Stimulated activated CD4-positive, alpha-beta T cell treated with anti-CD3 and anti-CD28 coated beads, Interleukin-1b, Interleukin-23, amount 100 ng/mL, for 4 hours (primary cell): ENCODE data around the gene FBXO48.

Source experiments
- DNase-seq, 2 donors: peaks; one replicate each; pipeline ENCODE4 v3.0.0-alpha.2; 2020; ENCODE audit warnings: low read depth in 2 of 2

FBXO48 gene

DNA sequence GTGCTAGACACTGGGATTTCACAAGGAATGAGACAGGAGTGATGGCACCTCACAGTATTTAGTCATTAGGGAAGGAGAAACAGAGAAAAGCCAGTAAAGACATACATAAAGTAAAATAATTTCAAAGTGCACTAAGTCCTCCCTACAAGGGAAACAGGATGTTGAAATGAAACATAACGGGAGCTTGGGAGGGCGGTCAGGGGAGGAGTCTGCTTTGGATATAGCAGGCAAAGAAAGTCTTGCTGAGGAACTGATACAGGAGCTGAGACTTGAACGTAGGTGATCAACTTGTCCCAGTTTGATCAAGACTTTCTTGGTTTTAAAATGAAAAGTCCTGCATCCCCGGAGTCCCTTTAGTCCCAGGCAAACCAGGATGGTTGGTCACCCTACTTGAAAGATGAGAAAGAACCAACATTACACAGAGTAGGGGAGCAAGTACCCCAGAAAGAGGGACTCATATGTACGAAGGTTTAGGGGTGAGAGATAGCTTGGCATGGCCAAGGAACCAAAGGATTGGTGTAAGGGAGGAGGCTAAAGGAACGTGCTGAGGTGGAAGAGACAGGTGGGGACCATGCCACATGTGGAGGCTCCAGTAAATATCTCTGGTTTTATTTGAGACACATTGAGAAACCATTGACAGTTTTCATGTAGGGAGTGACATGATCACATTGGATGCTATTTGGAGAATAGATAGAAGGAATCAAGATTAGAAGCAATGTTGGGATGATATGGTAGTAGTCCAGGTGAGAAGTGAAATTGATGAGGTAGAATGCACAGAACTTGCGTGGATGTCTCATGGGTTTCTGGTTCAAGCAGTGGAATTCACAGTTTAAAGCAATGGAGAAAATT is 28.4 kb downstream of the FBXO48 start:
- DNase-seq, result no peak

DNA sequence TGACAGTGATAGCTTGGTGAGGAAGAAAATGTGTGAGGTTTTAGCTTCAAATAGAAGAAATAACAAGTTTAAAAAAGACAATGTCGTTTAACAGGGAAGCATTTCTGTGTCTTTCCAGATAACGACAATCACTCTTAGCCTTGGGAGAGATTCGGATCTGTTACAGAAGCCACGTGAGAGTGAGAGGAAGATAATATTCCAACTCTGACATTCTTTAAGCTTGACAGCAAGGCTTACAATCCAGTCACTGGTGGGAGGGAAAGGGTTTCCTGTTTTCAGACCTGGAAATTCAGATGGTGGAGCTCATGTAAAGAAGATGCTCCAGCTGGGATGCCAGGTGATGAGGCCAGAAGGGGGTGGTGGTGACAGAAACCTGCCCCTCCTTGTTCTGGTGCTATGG is 30.8 kb downstream of the FBXO48 start:
- DNase-seq, result no peak

DNA sequence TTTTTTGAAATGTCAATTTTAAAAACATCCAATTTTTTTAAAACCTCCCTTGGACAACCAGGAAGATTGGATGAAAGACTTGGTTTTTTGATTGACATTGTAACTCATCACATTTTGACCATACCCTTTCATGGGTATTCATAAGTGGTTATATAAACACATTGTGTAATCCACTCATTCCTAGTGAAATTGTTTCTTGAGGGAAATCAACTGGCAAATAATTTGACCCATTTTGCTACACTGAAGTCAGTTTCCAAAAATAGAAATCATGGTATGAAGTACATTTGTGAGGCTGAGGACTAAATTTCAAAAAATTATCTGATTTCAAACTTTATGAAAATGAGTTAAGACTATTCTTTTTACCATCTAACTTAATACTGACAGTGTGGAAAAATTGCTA is 31.5 kb downstream of the FBXO48 start:
- no peak for DNase-seq

DNA sequence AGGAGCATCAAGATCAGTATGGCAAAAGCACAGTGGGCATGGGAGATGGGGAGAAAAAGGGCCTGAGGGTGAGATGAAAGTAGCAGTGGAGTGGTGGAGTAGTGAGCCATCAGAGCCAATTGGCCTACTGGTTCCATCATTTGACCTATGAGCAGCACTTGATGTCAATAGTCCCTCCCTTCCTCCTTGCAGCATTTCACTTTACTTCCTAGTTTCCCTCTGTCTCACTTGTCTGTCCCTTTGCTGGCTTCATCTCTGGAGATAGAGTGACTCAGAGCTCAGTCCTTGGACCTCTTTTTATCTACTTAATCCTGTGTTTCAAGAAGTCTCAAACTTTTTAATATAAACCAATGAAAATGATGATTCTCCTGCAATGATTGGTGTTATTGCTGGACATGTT is 32.1 kb downstream of the FBXO48 start:
- no peak for DNase-seq

DNA sequence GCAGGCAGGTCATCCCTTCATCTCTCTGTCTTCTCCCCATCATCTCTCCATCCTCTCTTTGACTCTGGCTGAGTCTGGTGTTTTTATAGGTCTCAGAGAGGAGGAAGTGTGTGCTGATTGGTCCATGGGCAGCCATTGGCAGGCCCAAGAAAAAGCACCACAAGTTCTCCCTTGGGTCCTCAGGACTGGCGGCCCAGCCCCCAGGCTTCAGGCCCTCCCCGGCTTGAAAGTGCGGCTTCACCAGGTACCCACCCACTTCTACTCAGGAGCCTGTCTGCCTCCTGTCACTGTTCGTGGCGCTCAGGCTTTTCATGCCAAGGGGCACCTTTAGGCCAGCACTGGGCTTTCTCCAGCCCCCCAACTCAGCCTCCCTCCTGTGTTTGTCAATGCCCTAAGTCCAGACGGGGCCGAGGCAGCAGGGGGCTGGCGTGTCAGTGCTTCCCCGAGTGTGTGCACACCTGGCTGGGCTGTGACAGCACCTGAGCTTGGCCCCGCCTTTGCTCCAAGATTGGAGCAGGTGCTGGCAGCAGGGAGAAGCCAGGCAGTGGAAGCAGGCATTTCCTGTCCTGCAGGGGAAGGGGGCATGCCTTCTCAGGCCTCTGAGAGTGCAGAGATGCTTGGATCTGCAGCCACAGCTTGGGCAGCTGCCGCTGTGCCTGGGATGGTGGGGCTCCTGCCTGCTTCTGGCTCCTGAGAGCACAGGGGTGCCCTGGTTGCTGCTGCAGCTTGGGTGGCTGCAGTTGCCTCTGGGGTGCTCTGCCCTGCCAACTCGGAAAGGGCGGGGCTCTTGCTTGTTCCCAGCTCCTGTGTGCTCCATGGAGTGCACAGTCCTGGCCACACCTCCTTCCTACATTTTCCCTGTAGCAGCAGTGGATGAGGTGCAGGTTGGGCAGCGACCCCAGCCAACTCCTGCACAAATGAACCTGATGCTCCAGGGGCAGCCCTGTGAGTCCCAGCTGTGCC is 34.1 kb downstream of the FBXO48 start:
- DNase-seq, result no peak

DNA sequence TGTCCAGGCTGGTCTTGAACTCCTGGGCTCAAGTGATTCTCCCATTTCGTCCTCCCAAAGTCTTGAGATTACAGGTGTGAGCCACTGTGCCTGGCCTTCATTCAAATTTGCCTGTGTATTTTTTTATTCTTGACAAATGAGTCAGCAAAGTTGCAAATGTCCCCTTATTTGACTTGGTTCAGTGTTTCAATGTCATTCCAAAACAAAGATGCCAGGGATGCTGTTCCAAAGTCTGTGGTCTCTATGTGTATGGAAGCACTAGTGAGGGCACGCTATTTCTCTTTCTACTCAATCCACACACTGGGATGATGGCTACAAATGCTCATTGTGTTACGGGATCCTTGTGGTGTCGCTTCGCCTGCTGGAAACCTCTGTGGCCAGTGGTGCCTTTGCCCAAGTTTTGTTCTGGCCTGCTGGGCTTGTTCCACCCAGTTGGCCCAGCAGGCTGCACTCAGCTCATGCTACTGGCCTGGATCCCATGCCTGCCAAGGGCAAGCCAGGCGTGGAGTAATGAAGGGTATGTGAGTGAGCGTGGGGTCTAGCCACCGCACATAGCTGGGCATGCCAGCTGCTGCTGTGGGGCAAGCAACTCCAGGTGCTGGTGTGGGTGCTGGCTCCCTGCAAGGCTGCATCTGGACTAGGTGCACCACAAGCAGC is 35.6 kb downstream of the FBXO48 start:
- no peak for DNase-seq

DNA sequence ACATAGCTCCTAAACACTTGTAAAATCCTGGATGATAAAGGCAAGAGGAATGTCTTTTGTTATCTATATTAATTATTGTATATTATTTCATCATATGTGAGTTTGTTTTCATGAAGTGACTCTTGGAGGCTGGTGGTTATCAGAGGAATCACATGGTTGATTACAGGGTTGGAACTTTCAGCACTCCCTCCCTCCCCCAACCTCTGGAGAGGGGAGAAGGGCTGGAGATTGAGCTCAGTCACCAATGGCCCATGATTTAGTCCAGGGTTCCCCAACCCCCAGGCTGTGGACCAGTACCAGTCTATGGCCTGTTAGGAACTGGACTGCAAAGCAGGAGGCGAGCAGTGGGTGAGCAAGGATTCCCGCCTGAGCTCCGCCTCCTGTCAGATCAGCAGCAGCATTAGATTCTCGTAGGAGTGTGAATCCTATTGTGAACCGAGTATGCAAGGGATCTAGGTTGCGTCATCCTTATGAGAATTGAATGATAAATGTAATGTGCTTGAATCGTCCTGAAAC is 37.7 kb downstream of the FBXO48 start:
- no peak for DNase-seq

DNA sequence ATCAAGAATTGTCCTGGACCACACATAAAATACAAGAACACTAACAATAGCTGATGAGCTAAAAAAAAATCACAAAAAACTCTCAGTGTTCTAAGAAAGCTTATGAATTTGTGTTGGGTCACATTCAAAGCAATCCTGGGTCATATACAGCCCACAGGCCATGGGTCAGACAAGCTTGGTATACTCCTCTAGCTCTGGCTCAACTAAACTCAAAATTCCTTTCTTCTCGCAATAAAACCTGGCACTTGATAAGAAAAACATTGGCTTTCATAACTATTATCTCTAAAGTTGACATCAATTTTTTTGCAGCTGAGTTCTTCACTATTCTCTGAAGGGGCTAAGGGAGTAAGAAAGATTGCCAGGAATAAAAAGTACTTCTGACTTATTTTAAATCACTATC is 38.3 kb downstream of the FBXO48 start:
- no peak for DNase-seq

DNA sequence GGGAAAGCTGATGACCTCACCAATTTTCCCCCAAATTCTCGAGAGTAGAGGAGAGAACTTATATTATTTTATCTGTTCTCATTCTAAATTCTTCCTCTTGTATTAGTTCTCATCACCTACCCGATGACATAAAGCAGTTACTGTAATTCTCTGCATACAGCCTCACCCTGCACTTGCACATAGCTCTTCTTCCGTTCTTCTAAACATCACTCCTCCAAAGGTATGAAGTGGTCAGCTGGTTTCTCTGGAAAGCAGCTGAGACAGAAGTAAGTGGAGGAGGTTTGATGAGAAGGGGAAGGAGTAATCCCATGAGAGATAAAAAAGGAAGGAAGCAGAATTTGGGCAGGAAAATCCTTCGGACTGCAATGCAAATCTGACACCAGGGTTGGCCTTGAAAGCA is 39.0 kb downstream of the FBXO48 start:
- no peak for DNase-seq

DNA sequence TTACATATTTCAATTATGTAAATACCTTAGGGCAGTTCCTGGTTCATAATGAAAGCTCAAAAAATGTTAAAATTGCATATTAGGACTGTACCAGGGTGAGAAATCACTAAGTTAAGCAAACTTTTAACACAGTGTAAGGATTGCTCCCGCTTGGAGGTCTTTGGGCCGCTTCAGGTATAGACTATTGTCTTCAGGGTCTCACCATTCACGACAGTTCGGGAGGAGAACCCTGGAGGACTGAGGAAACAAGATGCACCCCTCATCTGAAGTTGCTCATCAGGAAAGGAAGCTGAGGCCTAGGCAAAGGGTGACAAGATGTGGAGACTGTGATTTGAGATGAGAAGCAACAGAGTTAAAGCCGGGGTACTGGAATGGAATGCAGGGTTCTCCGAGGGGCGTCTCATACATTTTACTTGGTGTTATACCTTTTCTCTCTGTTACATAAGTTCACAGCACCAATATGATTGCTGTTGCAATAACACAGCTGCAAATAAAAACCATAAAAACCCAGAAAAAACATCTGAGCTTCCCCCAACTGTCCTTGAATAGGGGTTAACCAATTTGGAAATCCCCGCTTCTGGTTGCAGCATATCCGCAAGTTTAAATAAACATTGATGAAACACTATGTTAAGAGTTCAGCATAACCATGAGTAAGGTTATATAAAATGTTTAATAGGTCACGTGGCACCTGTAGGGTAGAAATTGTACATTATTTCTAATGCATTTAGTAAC is 40.1 kb downstream of the FBXO48 start:
- DNase-seq, result no peak

DNA sequence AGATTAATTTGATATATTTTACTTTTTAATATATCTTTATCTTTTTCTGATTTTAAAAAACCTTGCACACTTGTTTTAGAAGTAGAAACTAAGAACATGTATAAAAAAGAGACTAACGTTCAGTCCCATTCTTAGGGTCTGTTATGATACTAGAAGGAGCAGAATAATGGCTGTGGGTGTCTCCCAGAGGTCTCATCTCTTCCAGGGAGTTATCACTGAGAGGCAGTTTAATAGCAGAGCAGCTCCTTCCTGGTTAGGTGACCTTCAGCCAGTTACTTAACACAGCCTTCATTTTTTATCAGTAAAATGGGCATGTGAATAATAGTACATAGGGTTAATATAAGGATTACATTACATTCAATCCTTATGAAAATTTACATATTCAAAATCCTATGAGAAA is 40.6 kb downstream of the FBXO48 start:
- DNase-seq, result no peak

DNA sequence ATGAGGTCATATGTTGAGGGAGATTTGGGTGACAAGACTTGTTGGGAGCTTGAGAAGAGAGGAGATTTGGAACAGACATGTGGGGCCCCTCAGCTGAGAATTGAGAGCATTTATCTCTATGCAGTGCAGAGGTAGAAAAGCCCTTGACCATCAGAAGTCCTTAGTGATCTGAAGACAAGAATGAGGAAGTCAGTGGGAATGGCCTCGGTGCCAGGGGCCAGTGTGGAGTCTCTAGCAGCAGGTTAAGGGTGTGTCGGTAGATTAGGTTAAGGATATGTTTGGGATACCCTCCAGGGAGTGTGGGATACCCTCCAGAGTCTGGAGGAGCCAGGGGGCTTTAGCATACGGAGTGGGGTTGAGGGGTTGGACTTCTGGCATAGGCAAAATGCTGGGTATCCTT is 41.6 kb downstream of the FBXO48 start:
- no peak for DNase-seq

DNA sequence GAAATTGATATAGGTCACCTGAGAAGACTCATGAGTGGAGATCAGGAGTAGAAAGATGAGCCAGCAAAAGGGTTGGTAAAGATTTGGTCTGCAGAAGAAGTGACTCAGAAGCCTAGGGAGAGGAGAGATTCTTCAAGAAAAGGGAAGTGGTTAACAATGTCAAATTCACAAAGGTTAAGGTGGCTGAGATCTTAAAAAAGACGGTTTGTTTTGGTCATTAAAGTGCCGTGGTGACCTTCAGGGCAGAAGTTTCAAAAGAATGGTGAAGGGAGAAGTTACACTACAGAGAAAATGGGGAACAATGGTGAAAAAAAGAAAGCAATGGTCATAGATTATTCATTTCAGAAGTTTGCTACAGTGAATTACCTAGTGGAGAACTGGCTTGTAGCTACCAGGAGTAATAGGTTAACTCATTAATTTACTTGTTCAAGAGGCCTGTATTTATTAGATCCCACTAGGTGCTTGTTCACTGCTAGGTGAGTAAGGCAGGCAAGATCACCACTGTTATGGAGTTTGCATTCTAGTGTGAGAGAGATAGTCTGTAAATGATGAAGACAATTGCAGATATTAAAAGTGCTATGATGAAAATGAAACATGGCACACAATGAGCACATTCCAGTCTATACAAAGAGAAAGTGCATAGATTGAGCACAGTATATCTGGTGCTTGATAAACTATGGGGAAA is 43.0 kb downstream of the FBXO48 start:
- DNase-seq, result no peak

DNA sequence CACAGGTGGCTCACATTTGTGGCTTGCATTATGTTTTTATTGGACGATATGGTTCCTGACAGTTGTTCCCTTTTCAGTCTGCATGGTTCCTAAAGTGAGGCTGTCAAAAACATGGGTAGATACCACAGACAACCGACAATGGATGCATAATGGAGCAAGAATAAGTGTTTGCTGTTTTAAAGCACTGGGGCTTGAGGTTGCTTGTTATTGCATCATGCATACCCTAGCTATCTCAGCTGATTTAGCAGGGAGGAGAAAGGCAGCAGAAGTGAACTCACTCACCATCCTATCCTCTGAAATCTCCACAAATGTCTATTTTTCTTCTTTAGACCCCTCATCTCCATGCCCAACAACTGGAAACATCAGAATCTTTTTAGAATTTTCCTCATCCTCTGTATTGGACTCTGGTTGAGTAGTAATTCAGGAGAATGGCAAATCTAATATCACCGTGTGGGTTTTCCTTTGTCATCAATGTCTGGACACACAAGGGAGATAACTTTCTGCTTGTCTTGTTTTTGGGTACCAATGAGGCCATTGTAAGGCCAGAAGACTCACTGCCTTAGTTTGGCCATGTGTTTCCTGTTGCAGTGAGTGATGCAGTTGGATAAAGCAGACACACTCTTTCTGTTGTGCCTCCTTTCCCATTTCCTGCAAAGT is 46.7 kb downstream of the FBXO48 start:
- DNase-seq, result no peak

DNA sequence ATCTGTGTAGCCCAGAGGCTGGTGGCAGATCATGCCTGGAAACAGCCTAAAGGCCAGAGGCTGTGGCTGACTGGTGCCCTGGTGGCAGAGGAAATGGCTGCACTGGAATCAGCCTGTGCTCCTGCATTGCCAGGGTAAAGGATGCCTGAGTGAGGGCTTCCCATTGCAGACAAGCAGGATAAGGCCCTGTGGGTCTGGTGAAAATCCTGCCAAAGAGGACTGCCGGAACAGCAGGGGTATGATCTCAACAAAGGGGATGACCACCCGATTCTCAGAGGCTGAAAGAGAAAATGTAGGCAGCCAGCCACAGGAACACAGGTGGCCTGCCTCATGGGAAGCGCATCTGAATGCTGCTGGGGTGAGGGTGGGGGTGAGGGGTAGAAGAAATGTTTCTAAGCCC is 48.2 kb downstream of the FBXO48 start:
- DNase-seq, result no peak

DNA sequence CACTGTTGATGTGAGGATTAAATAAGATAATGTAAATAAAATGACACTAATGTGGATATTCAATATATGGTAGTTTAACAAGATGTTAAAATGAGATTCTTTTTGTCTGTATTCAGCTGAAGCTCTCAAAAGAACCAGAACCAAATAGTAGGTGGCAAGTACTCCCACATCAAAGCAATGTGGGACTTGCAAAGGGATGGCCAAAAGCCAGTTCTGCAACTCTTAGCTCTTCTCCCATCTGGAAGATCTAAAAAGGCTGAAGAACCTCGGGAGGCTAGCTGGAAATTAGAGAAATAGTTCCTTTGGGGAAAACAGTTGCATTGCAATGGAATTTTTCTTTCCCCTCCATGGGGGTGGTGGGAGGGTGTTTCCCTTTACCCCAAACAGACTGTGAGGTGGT is 48.7 kb downstream of the FBXO48 start:
- no peak for DNase-seq

DNA sequence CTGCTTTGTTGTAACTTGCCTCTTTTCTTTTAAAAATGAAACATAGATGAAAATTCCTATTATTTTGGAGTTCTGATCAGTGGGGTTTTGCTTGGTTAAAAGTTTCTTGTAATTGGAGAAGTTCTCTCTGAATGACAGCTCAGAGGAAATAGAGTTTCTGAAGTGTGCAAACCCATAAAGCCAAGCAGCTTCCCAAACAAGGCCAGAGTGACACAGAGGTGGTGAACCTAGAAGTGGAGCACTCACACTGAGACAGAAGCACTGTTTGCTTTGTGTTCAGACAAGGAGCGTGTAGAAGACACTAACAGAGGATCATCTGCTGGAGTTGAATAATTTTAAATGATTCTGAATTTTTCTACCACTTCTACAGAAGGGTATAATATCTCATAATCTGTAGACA is 49.2 kb downstream of the FBXO48 start:
- no peak for DNase-seq

DNA sequence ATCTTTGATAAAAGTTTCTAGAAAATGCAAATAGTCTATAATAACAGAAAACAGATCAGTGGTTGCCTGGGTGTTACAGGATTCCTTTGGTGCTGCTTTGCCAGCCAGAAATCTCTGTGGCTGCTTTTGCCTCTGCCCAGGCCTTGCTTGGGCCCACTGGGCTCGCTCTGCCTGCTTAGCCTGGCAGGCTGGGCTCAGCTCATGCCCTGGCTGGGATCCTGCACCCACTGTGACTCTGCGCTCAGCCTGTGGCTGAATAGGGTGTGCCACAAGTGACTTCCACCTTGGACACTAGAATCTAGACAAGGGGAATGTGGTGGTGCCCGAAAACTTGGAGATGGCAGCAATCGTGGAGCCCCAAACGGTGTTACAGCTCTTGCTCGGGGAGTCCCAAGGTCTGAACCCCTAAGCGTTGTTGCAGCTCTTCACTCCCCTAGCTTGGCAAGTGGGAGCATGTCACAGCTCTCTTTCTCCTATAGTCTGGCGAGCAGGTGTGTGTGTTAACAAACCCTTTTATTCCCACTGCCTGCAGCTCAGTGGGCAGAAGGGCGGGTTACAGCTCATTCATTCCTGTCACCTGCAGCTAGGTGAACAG is 50.9 kb downstream of the FBXO48 start:
- DNase-seq, result no peak

DNA sequence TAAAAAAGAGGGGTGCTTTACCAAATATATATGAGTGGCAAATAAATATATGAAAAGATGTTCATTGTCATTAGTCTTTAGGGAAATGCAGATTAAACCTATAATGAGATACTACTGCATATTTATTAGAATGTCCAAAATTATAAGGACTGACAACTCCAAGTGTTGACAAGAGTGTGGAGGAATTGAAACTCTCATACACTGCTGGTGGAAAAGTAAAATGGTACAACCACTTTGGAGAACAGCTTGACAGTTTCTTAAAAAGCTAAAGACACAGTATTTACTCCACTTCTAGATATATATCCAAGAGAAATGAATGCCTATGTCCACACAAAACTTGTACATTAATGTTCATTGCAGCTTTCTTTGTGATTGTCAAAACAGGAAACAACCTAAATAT is 51.6 kb downstream of the FBXO48 start:
- no peak for DNase-seq

DNA sequence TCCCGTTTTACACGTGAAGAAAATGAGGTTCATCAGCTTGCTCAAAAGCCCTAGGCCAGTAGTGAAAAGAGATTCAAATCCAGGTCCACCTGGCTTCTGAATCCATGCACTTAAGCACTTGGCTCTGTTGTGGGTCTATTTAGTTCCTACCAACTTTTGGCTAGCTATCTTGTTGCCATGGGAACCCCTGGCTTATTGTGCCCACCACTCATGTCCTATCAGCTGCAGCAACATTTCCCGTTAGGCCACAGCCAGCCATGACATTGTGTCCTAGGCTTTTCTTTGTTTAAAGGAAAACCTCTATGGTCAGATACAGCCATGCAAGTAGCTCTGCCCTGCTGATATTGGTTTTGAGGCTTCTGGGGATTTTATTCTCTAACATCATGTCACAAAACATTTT is 52.2 kb downstream of the FBXO48 start:
- DNase-seq, result no peak
